H9 (cell line): ENCODE data around the gene STAMBP. TPM values are rescaled to one million over a fixed set of nuclear protein-coding genes. Genes with fewer than 3 reads are reported as not detected.
A peak's percentile ranks its signal among the peaks of the same experiment; 100 is the strongest.
"Not testable (repeated sequence)": the region's sequence is repeated elsewhere in the genome, so short reads cannot be mapped to it uniquely, and the experiment has no call there.

ENCODE experiments used
- DNase-seq: peaks from one replicate; pipeline ENCODE4 v3.0.0-alpha.2; 2017
- H2AFZ ChIP-seq: one replicate; pipeline ENCODE4 v1.6.1; 2013; ENCODE audit warnings: mild to moderate bottlenecking, low read length, control low read depth, moderate library complexity
- H2AK5ac ChIP-seq: 2 replicates; pipeline ENCODE4 v1.6.1; 2013; ENCODE audit warnings: low read length, control low read depth, mixed read lengths; ENCODE audit not compliant: insufficient read length
- H2BK120ac ChIP-seq: one replicate; pipeline ENCODE4 v1.6.1; 2013; ENCODE audit warnings: low read depth, mild to moderate bottlenecking, low read length, control low read depth, inconsistent platforms; ENCODE audit not compliant: poor library complexity, severe bottlenecking
- H2BK12ac ChIP-seq: 2 replicates; pipeline ENCODE4 v1.6.1; 2013; ENCODE audit warnings: low read length, control low read depth, mixed read lengths, low read depth; ENCODE audit not compliant: insufficient read length
- H2BK15ac ChIP-seq: 2 replicates; pipeline ENCODE4 v1.6.1; 2013; ENCODE audit warnings: low read depth, low read length, control low read depth
- H2BK20ac ChIP-seq: one replicate; pipeline ENCODE4 v1.6.1; 2013; ENCODE audit warnings: low read depth, mild to moderate bottlenecking, low read length, control low read depth, inconsistent platforms; ENCODE audit not compliant: poor library complexity, severe bottlenecking
- H2BK5ac ChIP-seq: 2 replicates; pipeline ENCODE4 v1.6.1; 2013; ENCODE audit warnings: low read length, control low read depth, mixed read lengths; ENCODE audit not compliant: insufficient read length
- H3K14ac ChIP-seq: 2 replicates; pipeline ENCODE4 v1.6.1; 2013; ENCODE audit warnings: low read length, control low read depth; ENCODE audit not compliant: insufficient read depth
- H3K18ac ChIP-seq: 2 replicates; pipeline ENCODE4 v1.6.1; 2013; ENCODE audit warnings: low read depth, mild to moderate bottlenecking, mixed read lengths, low read length, control low read depth; ENCODE audit not compliant: insufficient read length
- H3K23ac ChIP-seq: 2 replicates; pipeline ENCODE4 v1.6.1; 2013; ENCODE audit warnings: low read length, control low read depth, mixed read lengths, low read depth; ENCODE audit not compliant: insufficient read length
- H3K23me2 ChIP-seq: 2 replicates; pipeline ENCODE4 v1.6.1; 2013; ENCODE audit warnings: low read depth, mild to moderate bottlenecking, mixed read lengths, low read length, control low read depth; ENCODE audit not compliant: insufficient read length, poor library complexity, severe bottlenecking
- H3K27ac ChIP-seq: 2 replicates; pipeline ENCODE4 v1.5.1; 2013; ENCODE audit warnings: low read length, control low read depth, mixed read lengths, low read depth; ENCODE audit not compliant: insufficient read length
- H3K27me3 ChIP-seq: 2 replicates; pipeline ENCODE4 v1.6.1; 2013; ENCODE audit warnings: low read length, control low read depth, inconsistent platforms; ENCODE audit not compliant: insufficient read depth
- H3K4ac ChIP-seq: 2 replicates; pipeline ENCODE4 v1.6.1; 2013; ENCODE audit warnings: low read depth, mild to moderate bottlenecking, control low read depth, inconsistent platforms, low read length, moderate library complexity
- H3K4me1 ChIP-seq: 2 replicates; pipeline ENCODE4 v1.6.1; 2013; ENCODE audit warnings: low read length, control low read depth, inconsistent platforms; ENCODE audit not compliant: insufficient read depth
- H3K4me2 ChIP-seq: 2 replicates; pipeline ENCODE4 v1.6.1; 2013; ENCODE audit warnings: low read length, control low read depth, mixed read lengths; ENCODE audit not compliant: insufficient read length, insufficient read depth
- H3K56ac ChIP-seq: 2 replicates; pipeline ENCODE4 v1.6.1; 2013; ENCODE audit warnings: low read depth, mild to moderate bottlenecking, mixed read lengths, low read length, control low read depth; ENCODE audit not compliant: insufficient read length
- H3K79me1 ChIP-seq: 2 replicates; pipeline ENCODE4 v1.6.1; 2013; ENCODE audit warnings: low read depth, mild to moderate bottlenecking, moderate library complexity, low read length, control low read depth, inconsistent platforms; ENCODE audit not compliant: insufficient read depth, poor library complexity, severe bottlenecking
- H3K79me2 ChIP-seq: 2 replicates; pipeline ENCODE4 v1.6.1; 2013; ENCODE audit warnings: low read length, control low read depth, inconsistent platforms; ENCODE audit not compliant: insufficient read depth
- H3K9ac ChIP-seq: 2 replicates; pipeline ENCODE4 v1.6.1; 2013; ENCODE audit warnings: low read length, control low read depth, mixed read lengths; ENCODE audit not compliant: insufficient read length; ENCODE audit errors: extremely low read depth
- H3K9me3 ChIP-seq: one replicate; pipeline ENCODE4 v1.6.1; 2013; ENCODE audit warnings: low read depth, low read length, inconsistent platforms; ENCODE audit not compliant: control insufficient read depth
- H3T11ph ChIP-seq: one replicate; pipeline ENCODE4 v1.6.1; 2013; ENCODE audit warnings: mild to moderate bottlenecking, low read length, control low read depth, inconsistent platforms
- H4K20me1 ChIP-seq: one replicate; pipeline ENCODE4 v1.6.1; 2013; ENCODE audit not compliant: control insufficient read depth, insufficient read length, insufficient read depth
- H4K5ac ChIP-seq: 2 replicates; pipeline ENCODE4 v1.6.1; 2013; ENCODE audit warnings: low read depth, mild to moderate bottlenecking, mixed read lengths, low read length, control low read depth; ENCODE audit not compliant: insufficient read length
- H4K8ac ChIP-seq: replicated peaks from 2 replicates; pipeline ENCODE4 v1.6.1; 2013; ENCODE audit warnings: low read length, control low read depth, mixed read lengths, low read depth; ENCODE audit not compliant: insufficient read length
- H4K91ac ChIP-seq: 2 replicates; pipeline ENCODE4 v1.6.1; 2013; ENCODE audit warnings: low read depth, mild to moderate bottlenecking, moderate library complexity, mixed read lengths, low read length, control low read depth; ENCODE audit not compliant: insufficient read length
- H3K27ac Mint-ChIP-seq, 3 experiments: 2 replicates in 2 of 3; 3 replicates in 1 of 3; pipeline ENCODE4 v1.8.0; 2020 to 2021; ENCODE audit warnings: mixed read lengths in 3 of 3, mild to moderate bottlenecking in 1 of 3, moderate library complexity in 1 of 3
- H3K27me3 Mint-ChIP-seq: 2 replicates; pipeline ENCODE4 v1.8.0; 2021; ENCODE audit warnings: low read depth, mild to moderate bottlenecking, moderate library complexity, mixed read lengths
- H3K36me3 Mint-ChIP-seq, 3 experiments: 2 replicates in 2 of 3; 3 replicates in 1 of 3; pipeline ENCODE4 v1.8.0; 2020 to 2021; ENCODE audit warnings: low read depth in 3 of 3, mixed read lengths in 3 of 3; ENCODE audit not compliant: insufficient read depth in 1 of 3
- H3K4me1 Mint-ChIP-seq, 2 experiments: 2 replicates each; pipeline ENCODE4 v1.8.0; 2020; ENCODE audit warnings: mixed read lengths in 2 of 2
- H3K4me3 Mint-ChIP-seq, 2 experiments: 2 replicates in 1 of 2; 3 replicates in 1 of 2; pipeline ENCODE4 v1.8.0; 2020 to 2021; ENCODE audit warnings: mild to moderate bottlenecking in 2 of 2, mixed read lengths in 2 of 2, moderate library complexity in 1 of 2
- H3K9me3 Mint-ChIP-seq, 2 experiments: 2 replicates in 1 of 2; 3 replicates in 1 of 2; pipeline ENCODE4 v1.8.0; 2020; ENCODE audit warnings: mild to moderate bottlenecking in 2 of 2, mixed read lengths in 2 of 2, moderate library complexity in 1 of 2
- WGBS: extraction: QIAGEN DNeasy Blood & Tissue Kit; methylation state at CpG from one replicate; pipeline ENCODE4 v1.1.7; 2013; ENCODE audit warnings: missing lambda C conversion rate, low lambda C conversion rate, mixed read lengths; ENCODE audit not compliant: insufficient read length; ENCODE audit errors: extremely low coverage; 5-methylcytosine and 5-hydroxymethylcytosine counted together
- total RNA-seq: library from RNA; stranded (reverse); gene quantifications from 2 replicates; pipeline ENCODE4 v1.2.1, GENCODE V29; 2021

Gene STAMBP
- total RNA-seq, 1 experiment from 2014 or later, result 45.5 TPM

GRCh38 chr2:73783883-73784282 is 44.9 kb upstream of the STAMBP start, which contains the start of gene C2orf78:
TSS of gene C2orf78 (plus strand) at chr2:73784183. CDS start at chr2:73784310, 127 bp downstream.
- not testable (repeated sequence) for H4K8ac ChIP-seq, H3K4me3 Mint-ChIP-seq, H3T11ph ChIP-seq, H3K27me3 Mint-ChIP-seq, H3K9me3 Mint-ChIP-seq, H4K20me1 ChIP-seq, H2BK120ac ChIP-seq, H3K9me3 ChIP-seq, H3K27ac Mint-ChIP-seq, H3K9ac ChIP-seq, H3K36me3 Mint-ChIP-seq, H2BK12ac ChIP-seq, H3K18ac ChIP-seq, H3K27ac ChIP-seq, H3K79me2 ChIP-seq, H2BK15ac ChIP-seq, H4K91ac ChIP-seq, H3K4me1 Mint-ChIP-seq, H3K23ac ChIP-seq, H3K23me2 ChIP-seq, DNase-seq, H3K14ac ChIP-seq, H3K4ac ChIP-seq, H4K5ac ChIP-seq, H3K4me1 ChIP-seq, H3K79me1 ChIP-seq, H2BK20ac ChIP-seq, H2BK5ac ChIP-seq, H3K4me2 ChIP-seq, H3K56ac ChIP-seq, H3K27me3 ChIP-seq, H2AK5ac ChIP-seq
- WGBS, result no CpG with 5 or more reads among the region's 3 CpGs
- peak within 1 kb of the TSS; percentile 62 for H2AFZ ChIP-seq
